Frontal cortex (tissue), 4 donors: ENCODE results near the gene TPX2. TPM values are rescaled to one million over a fixed set of nuclear protein-coding genes. Genes with fewer than 3 reads are reported as not detected.
"Not testable (repeated sequence)": the region's sequence is repeated elsewhere in the genome, so short reads cannot be mapped to it uniquely, and the experiment has no call there.

ENCODE experiments used
- DNase-seq, 2 donors: peaks; one replicate each; pipeline ENCODE4 v3.0.0; 2012; ENCODE audit warnings: low spot score in 2 of 2
- FAIRE-seq: peaks from 2 replicates; lab custom pipeline; 2012; peaks lifted over from hg19 to GRCh38; lab: Jason Lieb, UNC
- total RNA-seq: library from RNA; depleted of rRNA; stranded (reverse); fragments of >200 nt; gene quantifications from one replicate; pipeline ENCODE4 v1.2.3, GENCODE V29; 2014
- donor health status: control.
- donor health status: control.
- donor health status: control.

Gene TPX2
- total RNA-seq, 1 donor from 2014 or later, result 5.7 TPM

DNA sequence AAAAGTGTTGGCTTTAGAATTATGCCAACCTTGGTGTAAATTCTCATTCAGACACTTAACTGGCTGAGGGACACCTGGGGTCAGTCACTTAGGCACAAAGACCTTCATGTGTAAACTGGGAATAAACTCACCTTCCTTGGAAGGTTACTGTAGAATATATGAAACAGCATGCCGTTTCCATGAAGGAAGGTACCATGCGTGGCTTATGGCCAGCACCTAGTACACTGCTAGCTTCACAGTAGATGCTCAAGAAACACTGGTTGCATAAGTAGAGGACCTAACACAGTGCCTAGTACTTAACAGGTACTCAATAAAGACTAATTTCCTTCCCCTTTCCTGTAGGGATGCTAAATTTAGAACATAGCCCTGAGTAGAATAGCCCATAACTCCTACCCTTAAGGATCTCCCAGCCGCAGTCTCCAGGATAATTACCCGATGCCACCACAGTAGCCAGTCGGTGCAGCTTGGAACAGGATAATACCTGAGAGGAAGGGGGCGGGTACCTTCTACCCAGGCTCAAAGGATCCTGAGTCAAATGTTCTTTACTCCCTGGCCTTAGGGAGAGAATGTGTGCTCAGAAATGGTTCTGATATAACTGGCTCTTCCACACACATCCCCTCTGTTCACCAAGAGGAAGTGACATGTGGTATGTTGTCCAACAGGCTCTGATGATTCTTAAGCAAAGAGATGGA lies 20.0 kb upstream of the TPX2 start:
- no peak for DNase-seq
- no peak for FAIRE-seq

DNA sequence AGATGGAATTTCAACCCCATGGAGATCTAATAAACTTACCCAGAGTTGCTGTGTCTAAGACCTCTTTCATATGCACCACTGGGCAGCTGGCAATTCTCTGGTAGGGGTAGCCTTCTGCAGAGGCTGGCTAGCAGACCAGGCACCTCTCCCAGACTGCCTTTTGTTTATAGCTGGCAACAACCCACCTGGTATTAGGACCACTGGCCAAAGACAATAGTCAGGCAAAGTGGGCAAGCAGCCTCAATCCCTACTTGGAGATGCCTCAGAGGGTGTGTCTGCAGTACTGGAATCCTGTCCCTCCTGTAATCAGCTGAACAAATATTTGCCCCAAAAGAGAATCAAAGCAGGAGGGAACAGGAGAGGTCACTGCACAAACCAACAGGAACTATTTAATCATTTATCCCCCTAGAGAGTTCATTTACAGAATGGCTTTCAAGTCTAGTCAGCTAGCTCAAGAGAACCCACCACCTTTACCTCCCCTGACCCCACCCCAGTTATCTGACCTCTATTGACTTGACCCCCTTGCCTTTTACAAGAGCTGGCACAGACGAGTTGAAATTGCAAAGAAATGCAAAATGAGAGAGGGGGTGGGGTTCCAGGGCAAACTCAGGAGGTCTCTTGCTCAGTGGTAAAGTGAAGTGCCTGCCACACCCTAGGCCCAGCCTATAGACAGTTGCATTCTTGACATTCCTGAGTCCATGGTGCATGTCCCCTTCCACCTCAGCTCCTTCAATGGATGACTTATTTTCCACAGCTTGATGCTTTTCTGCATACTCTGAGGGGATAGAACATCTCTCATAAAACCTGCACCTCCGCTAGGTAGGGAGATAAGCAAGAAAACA lies 19.2 kb upstream of the TPX2 start:
- no peak for DNase-seq
- no peak for FAIRE-seq

GRCh38 chr20:31720486-31721407 lies 18.3 kb upstream of the TPX2 start:
- FAIRE-seq, result no peak
- no peak for DNase-seq

DNA sequence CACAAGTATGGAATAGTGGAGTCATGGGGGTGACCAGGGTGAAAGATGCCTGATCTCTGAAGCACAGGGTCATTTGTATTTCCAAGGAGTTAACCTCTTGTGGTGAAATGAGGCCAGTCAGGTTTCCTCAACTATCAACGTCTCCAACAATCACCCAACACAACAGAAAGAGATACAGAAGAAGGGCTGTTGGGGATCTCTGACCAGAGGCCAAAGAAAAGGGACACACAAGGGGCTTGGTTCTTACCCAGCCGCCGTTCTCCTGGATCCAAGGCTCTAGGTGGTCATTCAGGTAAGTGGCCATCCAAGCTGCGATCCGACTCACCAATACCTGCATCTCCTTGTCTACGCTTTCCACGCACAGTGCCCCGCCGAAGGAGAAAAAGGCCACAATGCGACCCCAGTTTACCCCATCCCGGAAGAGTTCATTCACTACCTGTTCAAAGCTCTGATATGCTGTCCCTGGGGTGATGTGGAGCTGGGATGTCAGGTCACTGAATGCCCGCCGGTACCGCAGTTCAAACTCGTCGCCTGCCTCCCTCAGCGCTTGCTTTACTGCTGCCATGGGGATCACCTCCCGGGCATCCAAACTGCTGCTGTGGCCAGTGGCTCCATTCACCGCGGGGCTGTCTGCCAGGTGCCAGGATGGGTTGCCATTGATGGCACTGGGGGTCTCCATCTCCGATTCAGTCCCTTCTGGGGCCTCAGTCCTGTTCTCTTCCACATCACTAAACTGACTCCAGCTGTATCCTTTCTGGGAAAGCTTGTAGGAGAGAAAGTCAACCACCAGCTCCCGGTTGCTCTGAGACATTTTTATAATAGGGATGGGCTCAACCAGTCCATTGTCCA lies 17.5 kb upstream of the TPX2 start:
- DNase-seq (no peak), FAIRE-seq (no peak)

- peak; percentile 56 to 65 for DNase-seq
- FAIRE-seq, result no peak
Measured at GRCh38 chr20:31722257-31723068, 16.6 kb upstream of the TPX2 start, which contains the start of gene BCL2L1. TSS of gene BCL2L1 (minus strand) at chr20:31722868. CDS start at chr20:31722218, 650 bp downstream.

GRCh38 chr20:31723069-31723318 lies 16.1 kb upstream of the TPX2 start:
- FAIRE-seq, result no peak

DNA sequence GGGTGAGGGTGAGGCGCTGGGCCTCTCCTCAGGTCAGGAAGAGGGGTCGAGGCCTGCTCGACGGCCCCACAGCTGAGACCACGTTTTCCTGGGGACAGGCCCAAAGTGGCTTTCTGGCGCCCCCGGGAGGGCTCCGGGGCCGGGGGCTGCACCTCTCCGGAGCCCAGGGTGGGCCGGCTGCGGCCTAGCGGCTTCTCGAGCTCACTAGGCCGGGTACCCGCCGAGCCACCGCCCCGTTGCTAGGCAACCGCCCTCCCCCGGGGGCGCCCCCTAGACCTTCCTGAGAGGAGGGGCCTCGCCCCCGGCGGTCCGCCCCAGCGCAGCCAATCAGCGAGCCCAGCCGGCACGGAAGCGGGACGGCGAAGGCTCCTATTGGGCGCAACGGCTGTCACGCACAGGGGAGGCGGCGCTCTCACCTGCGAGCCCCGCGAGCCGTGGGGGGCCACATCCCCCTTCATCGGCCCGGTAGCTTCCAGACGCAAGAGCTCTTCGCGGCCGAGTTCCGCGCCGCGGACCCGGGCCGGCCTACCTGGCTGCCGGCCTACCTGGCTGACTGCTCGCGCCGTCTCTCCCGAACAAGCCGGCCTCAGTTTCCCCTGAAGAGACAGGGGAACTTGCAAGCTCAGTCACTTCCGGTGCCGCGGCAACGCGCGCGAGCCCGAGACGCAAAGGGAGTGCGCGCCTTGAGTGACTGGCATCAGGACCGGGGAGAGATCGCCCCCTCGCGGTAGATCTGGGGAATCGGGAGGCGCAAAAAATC lies 15.6 kb upstream of the TPX2 start:
- no peak for FAIRE-seq
- DNase-seq, result peak; percentile 92 to 94

More at GRCh38 chr20:31723069-31723318, 16.1 kb upstream of the TPX2 start:
- no peak for DNase-seq

DNA sequence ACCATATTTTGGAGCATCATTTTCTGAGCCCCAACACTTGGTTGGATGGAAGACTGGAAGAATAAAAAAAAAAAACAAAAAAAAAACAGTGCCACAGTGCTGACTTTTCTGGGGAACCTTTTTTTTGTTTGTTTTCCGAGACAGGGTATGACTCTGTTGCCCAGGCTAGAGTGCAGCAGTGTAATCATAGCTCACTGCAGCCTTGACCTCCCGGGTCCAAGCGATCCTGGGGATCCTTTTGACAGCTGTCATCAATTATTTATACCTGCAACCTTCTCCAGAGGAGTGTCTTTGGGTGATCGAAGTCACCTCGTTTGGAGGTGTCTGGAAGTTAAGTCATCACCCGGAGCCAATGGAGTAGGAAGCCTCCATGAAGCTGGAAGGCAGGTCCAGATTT lies 7.8 kb upstream of the TPX2 start:
- no peak for DNase-seq
- FAIRE-seq, result no peak

- FAIRE-seq (no peak), DNase-seq (no peak)
Measured at GRCh38 chr20:31739550-31739977, 474 bp downstream of the TPX2 start.

- FAIRE-seq (no peak), DNase-seq (no peak)
Measured at GRCh38 chr20:31740208-31740607, 1.1 kb downstream of the TPX2 start.

- DNase-seq, result no peak
Measured at GRCh38 chr20:31740656-31741323, 1.7 kb downstream of the TPX2 start.

GRCh38 chr20:31746068-31746878 lies 7.2 kb downstream of the TPX2 start:
- no peak for FAIRE-seq

More at GRCh38 chr20:31740656-31741323, 1.7 kb downstream of the TPX2 start:
- no peak for FAIRE-seq

GRCh38 chr20:31747028-31747427 lies 7.9 kb downstream of the TPX2 start:
- not testable (repeated sequence) for DNase-seq, FAIRE-seq

More at GRCh38 chr20:31746068-31746878, 7.2 kb downstream of the TPX2 start:
- no peak for DNase-seq

GRCh38 chr20:31747640-31748039 lies 8.6 kb downstream of the TPX2 start:
- FAIRE-seq, result no peak

GRCh38 chr20:31749223-31749622 lies 10.1 kb downstream of the TPX2 start:
- DNase-seq (no peak), FAIRE-seq (no peak)

More at GRCh38 chr20:31747640-31748039, 8.6 kb downstream of the TPX2 start:
- DNase-seq, result no peak

DNA sequence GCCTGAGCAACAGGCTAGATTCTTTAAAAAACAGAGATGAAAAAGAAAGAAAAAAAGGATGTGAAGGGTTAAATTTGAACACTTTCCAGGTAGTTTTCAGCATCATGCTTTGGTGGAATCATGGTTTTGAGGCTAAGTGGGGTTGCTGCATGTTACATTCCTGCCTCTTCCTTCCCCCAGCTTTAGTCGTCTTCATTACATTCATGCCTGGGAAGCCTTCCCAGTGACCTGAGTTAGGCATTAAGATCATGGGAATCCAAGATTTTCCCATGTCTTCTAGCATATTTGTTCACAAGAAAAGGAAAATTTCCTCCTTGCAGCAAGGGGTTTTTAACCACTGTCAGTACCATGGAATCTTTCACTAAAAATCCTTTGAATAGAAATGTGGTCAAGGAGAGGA lies 12.0 kb downstream of the TPX2 start:
- DNase-seq, result no peak
- no peak for FAIRE-seq
